Right atrium auricular region (tissue), 2 donors: Measurements from ENCODE around the gene BMP8A. TPM values are rescaled to one million over a fixed set of nuclear protein-coding genes. Genes with fewer than 3 reads are reported as not detected.
"Not testable (repeated sequence)": the region's sequence is repeated elsewhere in the genome, so short reads cannot be mapped to it uniquely, and the experiment has no call there.

Experiments used
- DNase-seq: peaks from one replicate; pipeline ENCODE4 v3.0.0-alpha.2; 2019; ENCODE audit warnings: low spot score
- H3K27ac ChIP-seq, 2 donors: fragments of 200-600 bp; sonication (generic); 1 replicate in 1 of 2; 2 replicates in 1 of 2; pipeline ENCODE4 v1.5.1; 2016 to 2019
- H3K27me3 ChIP-seq, 2 donors: fragments of 200-600 bp; sonication (generic); one replicate each; pipeline versions ENCODE4 v1.5.1 to v1.6.0; 2017 to 2019
- H3K36me3 ChIP-seq: fragments of 200-600 bp; sonication (generic); one replicate; pipeline ENCODE4 v1.5.1; 2016
- H3K4me1 ChIP-seq, 2 donors: fragments of 200-600 bp; sonication (generic); one replicate each; pipeline versions ENCODE4 v1.5.1 to v1.6.0; 2017 to 2019
- H3K4me3 ChIP-seq, 2 donors: fragments of 200-600 bp; sonication (generic); 1 replicate in 1 of 2; 2 replicates in 1 of 2; pipeline ENCODE4 v1.5.1; 2017 to 2019; ENCODE audit warnings: mild to moderate bottlenecking in 1 of 2, moderate library complexity in 1 of 2
- H3K9me3 ChIP-seq, 2 donors: fragments of 200-600 bp; sonication (generic); one replicate each; pipeline ENCODE4 v1.5.1; 2019
- CTCF ChIP-seq, 2 donors: fragments of 200-600 bp; sonication (generic); IDR thresholded peaks; one replicate each; pipeline ENCODE4 v1.5.1; 2019; ENCODE audit warnings: antibody characterized with exemption in 2 of 2
- total RNA-seq, 2 donors: library from RNA; depleted of rRNA; stranded (reverse); fragments of >200 nt; gene quantifications; one replicate each; pipeline ENCODE4 v1.1.0, GENCODE V29; 2016

The BMP8A gene
- total RNA-seq, 2 donors from 2014 or later, result 1.4 to 3.2 TPM

DNA sequence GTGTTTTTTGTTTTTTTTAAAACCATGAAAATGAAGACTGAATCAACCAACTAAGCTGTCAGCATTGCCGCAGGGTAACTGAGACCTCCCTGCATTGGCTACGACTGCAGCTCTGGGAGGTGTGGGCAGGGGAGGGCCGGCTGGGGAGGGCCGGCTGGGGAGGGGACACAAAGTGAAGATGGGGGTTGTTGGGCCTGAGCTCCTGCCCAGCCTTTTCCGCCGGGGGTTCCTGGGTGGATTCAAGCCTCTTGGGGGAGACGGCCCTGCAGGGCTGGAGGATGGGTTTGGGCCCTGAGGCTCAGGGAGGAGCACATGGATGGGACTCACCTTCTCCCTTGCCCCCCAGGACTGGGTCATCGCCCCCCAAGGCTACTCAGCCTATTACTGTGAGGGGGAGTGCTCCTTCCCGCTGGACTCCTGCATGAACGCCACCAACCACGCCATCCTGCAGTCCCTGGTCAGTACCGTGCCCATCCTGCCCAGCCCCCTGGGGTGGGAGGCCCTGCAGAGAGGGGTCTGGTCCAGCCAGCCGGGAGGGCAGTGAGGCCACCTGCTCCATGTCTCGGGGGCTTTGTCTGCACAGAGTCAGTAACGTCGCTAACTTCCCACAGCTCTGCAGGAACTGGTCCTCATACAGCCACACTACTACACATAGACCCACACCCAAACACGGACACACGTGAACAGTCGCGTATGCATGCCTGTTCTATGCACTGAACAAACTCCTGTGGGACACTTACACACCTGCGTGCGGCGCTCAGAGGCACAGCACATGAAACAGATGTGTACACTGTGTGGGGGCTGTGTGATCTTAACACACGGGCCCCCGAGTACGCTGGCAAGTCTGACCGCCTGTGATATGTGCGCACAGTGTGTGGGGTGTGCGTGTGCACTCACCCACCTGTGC lies 31.5 kb downstream of the BMP8A start:
- Histone ChIP-seq H3K27ac (no peak overlapping the region), H3K4me1 (no peaks in the 10 kb centered on the region), H3K4me3 (no peak overlapping the region), H3K9me3 (no peaks in the 10 kb centered on the region), H3K27me3 (no peaks in the 10 kb centered on the region), H3K36me3 (peaks cover 13% of the 10 kb centered on the region)
- TF ChIP-seq CTCF (IDR thresholded peaks at IDR 0.05), result no peak
- DNase-seq, result no peak

GRCh38 chr1:39524171-39524570 lies 32.7 kb downstream of the BMP8A start:
- Histone ChIP-seq H3K27me3 (no peaks in the 10 kb centered on the region), H3K9me3 (no peaks in the 10 kb centered on the region), H3K27ac (peak overlapping the region in 1 of 2 donors; percentile 78), H3K4me1 (no peaks in the 10 kb centered on the region), H3K4me3 (no peak overlapping the region), H3K36me3 (peaks cover 26% of the 10 kb centered on the region)
- TF ChIP-seq CTCF (IDR thresholded peaks at IDR 0.05), result no peak
- no peak for DNase-seq

DNA sequence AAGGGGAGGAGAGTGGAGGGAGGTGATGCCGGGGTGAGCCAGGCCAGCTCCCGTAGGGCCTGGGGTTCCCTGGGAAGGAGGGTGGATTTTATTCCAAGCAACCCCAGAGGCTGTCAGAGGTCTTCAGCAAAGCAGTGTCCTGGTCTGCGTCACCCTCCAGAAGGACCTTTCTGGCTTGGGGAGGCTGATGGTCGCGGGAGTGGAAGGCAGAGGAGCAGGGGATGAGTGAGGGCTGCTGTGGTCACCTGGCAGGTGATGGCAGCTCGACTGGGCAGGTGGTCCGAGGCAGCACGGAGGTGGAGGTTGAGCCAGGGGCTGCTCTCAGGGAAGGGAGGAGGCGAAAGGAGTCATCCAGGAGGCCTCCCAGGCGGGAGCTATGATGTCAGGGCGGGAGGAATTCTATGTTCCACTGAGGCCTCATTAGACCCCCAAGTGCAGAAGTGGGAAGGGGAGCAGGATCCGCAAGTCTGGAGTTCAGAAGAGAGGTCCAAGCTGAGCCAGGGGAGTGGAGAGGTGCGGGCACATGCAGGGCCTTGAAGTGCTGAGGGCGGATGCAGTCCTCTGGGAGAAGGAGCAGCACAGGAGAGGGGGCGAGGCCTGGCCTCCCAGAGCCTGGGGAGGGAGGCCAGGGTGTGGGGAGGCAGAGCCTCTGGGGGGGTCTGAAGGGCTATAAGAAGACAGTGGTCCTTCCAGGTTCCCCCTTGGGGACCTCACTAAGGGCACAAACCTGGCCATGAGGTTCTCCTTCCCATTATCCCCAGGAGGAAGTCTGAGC lies 33.3 kb downstream of the BMP8A start:
- H3K36me3 ChIP-seq, result peaks cover 32% of the 10 kb centered on the region

GRCh38 chr1:39525366-39526165 lies 34.1 kb downstream of the BMP8A start:
- Histone ChIP-seq H3K9me3 (no peaks in the 10 kb centered on the region), H3K4me3 (no peak overlapping the region), H3K27me3 (no peaks in the 10 kb centered on the region), H3K4me1 (no peaks in the 10 kb centered on the region), H3K27ac (peak overlapping the region; percentile 69 to 78), H3K36me3 (peaks cover 35% of the 10 kb centered on the region)
- no peak for DNase-seq
- no peak for TF ChIP-seq CTCF (IDR thresholded peaks at IDR 0.05)

More for the DNA sequence above, 33.3 kb downstream of the BMP8A start:
- H3K9me3 ChIP-seq, result no peaks in the 10 kb centered on the region
- TF ChIP-seq CTCF (IDR thresholded peaks at IDR 0.05), result no peak
- DNase-seq, result no peak
- peak overlapping the region; percentile 69 to 78 for H3K27ac ChIP-seq
- no peaks in the 10 kb centered on the region for H3K27me3 ChIP-seq
- H3K4me1 ChIP-seq, result no peaks in the 10 kb centered on the region
- no peak overlapping the region for H3K4me3 ChIP-seq

DNA sequence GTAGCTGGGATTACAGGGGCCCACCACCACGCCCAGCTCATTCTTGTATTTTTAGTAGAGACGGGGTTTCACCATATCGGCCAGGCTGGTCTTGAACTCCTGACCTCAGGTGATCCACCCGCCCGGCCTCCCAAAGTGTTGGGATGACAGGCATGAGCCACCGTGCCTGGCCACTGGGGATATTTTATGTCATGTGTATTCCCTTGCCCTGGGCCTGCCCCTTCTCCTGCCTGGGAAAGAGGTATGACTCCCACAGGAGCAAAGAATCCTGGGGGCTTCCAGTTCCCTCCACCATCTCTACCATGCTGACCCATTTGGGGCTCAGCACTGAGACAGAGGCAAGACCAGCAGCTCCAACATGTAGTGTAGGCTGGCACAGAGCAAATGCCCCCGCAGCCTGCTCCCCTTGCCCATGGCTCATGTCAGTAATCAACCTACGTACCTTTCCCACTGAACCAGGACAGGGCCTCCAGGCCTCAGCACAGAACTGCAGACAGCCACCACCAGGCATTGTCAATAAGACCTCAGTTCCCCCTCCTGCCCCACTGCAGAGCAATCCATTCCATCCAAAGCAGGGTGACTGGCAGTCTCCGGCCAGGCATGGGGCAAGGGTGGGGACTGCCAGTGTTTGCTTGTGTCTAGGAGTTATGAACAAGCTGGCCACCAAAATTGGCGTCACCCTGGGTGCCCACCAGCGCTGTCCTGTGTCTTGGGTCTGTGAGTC lies 35.2 kb downstream of the BMP8A start:
- no peak overlapping the region for H3K4me3 ChIP-seq
- TF ChIP-seq CTCF (IDR thresholded peaks at IDR 0.05), result no peak
- no peaks in the 10 kb centered on the region for H3K4me1 ChIP-seq
- H3K9me3 ChIP-seq, result no peaks in the 10 kb centered on the region
- H3K27ac ChIP-seq, result peak overlapping the region; percentile 69 to 78
- DNase-seq, result no peak
- H3K36me3 ChIP-seq, result peaks cover 44% of the 10 kb centered on the region
- no peaks in the 10 kb centered on the region for H3K27me3 ChIP-seq

DNA sequence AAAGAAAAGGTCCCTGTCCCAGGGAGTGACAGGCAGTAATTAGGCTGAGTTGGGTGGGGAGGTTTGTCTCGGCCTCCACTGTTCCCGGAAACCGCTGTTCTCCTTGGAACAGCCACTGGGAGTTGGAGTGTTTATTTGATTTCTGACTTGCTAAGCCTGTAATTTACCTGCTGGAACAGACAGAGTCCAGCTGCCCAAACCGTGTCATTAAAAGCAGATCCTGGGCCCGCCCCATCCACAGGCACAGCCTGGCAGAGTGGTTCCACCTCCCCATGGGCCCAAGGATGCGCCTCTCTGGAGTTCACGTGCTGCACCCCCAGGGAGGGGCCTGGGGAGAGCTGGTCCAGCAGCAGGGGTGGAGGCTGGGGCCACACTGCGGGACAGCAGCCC lies 35.7 kb downstream of the BMP8A start:
- H3K36me3 ChIP-seq, result peaks cover 49% of the 10 kb centered on the region
- not testable (repeated sequence) for H3K4me3 ChIP-seq, H3K27me3 ChIP-seq, H3K4me1 ChIP-seq, DNase-seq, H3K9me3 ChIP-seq
- H3K27ac ChIP-seq, result peak overlapping the region in 1 of 2 donors; percentile 78
